GM18873 (cell line): ENCODE measurements around the gene NRG2.

Experiments
- ATAC-seq: cut with Tn5 transposase; IDR thresholded peaks from one replicate; pipeline ENCODE4 v1.9.1; 2021; ENCODE audit warnings: mild to moderate bottlenecking, moderate library complexity, moderate number of reproducible peaks; ENCODE audit not compliant: unreplicated experiment, low FRiP score

NRG2 gene

DNA sequence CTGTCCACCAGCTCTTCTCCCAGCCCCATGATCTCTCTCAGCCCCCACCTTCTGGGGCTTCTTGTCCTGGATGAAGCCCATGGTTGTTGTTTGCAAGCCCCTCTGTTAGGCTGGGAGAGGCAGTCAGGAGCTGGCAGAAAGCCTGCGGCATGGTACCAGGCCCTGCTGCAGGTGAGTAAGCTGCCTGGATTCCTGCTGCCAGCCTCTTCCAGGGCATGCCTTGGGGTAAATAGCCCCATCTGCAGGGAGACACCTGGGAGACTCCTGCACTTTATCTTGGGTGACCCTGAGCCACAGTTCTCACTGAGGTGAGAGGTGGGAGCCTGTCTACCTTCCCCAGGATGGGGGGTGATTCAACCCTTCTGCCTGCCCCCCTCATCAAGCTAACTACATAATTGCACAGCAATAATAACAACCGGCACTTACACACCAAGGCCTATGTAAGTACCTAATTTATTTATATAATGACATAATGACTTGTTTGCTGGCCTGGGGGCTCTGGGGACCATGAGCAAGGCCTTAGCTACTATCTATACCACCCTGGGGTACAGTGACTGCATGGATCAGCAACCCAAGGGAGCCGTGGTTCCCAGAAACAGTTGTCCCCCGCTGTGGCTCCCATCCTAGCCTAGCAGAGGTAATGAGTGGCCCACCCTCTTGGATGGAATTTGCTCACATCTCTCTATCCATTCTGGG, 131.5 kb downstream of the NRG2 start:
- ATAC-seq: no peak

DNA sequence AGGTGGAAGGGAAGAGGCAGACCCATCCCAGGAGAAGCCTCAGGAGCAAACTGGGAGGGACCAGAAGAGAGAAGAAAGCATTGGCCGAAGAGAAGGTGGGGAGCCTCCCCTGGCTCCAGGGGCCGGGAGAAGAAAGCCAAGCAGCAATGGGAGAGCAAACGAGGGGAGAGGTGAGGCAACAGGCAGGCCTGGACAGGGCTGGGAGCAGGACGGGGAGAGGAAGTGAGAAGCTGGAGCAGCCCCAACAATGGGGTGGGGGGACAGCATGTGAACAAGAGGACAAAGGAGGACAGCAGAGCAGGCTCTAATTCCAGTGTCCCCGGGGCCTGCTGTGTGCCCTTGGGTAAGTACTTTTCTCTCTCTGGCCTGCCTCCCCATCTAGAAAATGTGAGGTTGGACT, 132.2 kb downstream of the NRG2 start:
- no peak for ATAC-seq

- ATAC-seq: no peak
These were observed 133.1 kb downstream of the NRG2 start for GRCh38 chr5:139910036-139910435.

DNA sequence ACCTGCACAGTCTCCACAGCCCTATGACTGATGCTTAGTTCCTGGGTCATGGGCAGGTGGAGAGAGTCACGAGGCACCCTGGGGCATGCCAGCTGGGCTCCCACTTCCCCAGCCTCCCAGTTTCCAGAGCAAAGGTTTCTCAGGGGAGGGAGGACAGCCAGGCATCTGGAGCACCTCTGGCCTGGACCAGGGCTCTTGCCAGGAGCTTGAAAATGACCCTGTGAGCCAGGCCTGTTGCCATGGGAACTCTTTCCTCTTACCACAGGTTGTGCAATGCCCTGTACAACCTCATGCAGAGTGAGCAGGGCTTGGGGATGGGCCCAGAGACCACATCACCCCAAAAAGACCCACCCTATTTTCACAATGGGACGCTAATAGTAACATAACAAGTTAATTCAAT, 134.3 kb downstream of the NRG2 start:
- no peak for ATAC-seq

- ATAC-seq: no peak
These were observed 136.4 kb downstream of the NRG2 start for GRCh38 chr5:139906661-139907060.

GRCh38 chr5:139904816-139905661, 138.1 kb downstream of the NRG2 start:
- no peak for ATAC-seq

DNA sequence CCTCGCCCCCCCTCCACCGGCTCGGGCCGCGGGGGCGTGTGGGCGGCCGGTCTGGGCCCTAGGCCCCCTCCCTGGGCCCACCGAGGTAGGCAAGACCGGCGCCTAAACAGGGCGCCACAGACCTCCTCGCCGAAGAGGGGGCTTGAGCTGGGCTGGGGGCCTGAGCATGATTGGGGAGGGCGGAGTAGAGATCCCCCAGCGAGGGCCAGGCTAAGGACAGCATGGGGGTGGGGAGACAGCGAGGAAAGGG, 138.6 kb downstream of the NRG2 start:
- no peak for ATAC-seq

DNA sequence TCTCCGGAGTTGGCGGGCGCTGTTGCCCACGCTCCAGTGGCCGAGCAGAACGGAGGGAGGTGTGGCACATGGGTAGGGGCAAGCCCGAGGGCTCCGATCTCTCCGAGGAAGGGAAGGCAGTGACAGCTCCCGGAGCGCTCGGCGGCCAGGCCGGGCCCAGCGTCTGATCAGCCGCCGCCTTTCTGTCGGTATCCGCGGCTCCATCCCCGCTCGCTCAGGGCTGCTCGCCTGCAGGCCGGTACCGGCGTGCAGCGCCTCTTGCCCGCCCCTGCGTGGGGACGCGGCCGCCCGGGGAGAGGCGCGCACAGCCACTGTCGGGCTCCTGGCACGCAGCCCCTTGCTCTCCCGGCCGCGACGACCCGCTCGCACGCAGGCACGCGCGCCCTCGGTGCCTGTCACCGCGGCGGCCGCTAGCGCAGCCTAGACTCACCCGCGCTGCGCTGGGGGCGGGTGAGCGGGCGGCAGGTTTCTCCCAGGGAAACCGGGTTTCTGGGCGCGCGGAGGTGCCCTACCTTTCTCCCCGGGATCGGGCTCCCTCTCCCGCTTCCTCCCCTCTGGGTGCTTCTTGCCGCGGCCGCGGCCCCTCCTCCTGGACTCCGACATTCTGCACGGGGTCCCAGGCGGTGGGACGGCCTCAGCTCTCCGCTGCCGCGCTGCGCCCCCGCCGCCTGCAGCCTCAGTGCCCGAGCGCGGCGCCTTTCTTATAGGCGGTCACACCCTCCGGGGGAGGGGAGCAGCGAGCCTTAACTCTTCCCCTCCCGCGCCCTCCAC, 139.1 kb downstream of the NRG2 start:
- no peak for ATAC-seq

DNA sequence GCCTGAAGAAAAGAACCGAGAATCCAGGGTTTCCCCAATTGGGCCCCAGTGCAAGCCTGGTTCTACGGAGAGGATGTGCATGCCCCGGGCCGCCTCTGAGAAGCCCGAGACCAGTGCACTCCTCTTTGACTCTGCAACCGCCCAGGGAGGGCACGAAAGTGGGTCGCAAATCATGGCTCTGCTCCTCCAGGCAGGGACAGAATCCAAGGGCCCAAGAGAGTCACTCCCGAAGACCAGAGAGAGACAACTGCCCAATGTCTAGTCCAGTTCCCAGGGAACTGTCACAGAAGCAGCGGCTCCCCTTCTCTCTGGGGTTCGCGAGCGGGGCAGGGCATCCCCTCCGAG, 139.7 kb downstream of the NRG2 start:
- no peak for ATAC-seq

GRCh38 chr5:139901986-139902385, 141.1 kb downstream of the NRG2 start:
- ATAC-seq: no peak

GRCh38 chr5:139901251-139901575, 141.9 kb downstream of the NRG2 start:
- no peak for ATAC-seq

- ATAC-seq: no peak
These were observed 142.4 kb downstream of the NRG2 start for GRCh38 chr5:139900546-139901250.

DNA sequence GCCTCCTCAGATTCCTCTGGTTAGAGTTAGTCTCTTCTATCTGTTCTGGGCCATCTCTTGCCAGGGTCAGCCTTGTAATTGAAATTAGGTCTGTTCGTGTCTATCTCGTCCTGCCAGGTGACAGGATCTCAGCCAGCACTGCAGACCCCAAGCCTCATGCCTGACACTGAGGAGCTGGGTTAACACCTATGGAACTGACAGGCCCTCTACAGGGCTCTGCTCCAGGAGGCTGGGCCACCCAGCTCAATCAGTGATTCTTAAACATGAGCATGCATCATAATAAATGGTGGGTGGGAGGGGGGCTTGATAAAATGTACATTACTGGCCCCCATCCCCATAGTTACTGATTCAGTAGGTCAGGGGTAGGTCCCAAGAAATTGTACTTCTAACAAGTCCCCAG, 144.1 kb downstream of the NRG2 start:
- no peak for ATAC-seq

DNA sequence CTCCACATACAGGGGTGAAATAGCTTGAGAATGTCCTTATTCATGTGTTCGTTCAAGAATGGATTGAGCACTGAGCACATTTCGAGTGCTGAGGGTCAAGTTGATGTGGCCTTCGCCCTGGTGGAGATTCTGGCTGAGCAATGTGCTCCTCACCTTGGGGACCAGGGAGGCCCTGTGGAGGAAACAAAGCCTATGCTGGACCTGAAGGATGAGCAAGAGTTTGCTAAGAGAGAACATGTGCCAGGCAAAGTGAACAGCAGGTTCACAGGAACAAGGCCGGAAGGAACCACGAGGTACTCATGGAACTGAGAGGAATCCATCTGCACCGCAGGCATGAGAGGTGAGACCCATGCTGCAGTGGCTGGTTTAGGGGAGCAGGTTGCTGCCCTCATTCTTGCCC, 145.1 kb downstream of the NRG2 start:
- no peak for ATAC-seq

- ATAC-seq: no peak
These were observed 145.8 kb downstream of the NRG2 start for GRCh38 chr5:139897342-139897741.

DNA sequence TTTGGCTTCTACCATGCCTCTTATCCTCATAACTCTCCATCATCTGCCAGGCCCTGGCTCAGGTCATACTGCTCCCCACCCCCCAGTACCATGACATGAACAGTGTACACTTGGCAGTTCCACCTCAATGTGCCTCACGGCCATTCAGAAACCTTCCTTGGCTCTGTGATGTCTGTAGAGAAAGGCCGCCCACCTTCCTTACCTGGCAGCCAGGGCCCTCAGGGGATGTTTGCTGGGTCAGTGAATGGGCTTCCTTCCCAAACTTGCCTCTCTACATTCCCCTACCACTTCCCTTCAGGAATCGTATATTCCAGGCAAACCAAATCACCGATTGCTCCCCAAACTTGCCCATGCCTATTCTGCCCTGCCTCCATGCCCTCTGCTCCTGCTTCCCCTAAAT, 146.4 kb downstream of the NRG2 start:
- no peak for ATAC-seq

- no peak for ATAC-seq
These were observed 147.5 kb downstream of the NRG2 start for GRCh38 chr5:139895647-139896046.

DNA sequence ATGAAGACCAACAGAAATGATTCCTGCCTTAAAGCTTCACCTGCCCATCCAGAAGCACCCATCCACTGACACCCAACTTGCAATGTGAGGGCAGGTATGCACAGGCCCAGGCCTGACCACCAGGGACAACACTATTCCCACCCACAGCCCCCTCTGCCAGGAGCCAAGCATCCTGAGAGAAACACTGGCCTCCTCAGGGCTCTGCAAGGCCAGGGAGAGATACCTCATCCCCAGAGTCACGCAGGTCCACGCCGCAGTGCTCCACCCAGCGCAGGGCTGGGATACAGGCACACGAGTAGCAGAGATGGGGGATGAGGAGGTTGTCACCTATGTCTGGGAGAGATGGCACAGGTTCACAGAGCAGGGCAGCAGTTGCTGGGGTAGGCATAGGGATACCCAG, 148.1 kb downstream of the NRG2 start:
- no peak for ATAC-seq

- ATAC-seq: no peak
These were observed 149.2 kb downstream of the NRG2 start for GRCh38 chr5:139893873-139894272.

DNA sequence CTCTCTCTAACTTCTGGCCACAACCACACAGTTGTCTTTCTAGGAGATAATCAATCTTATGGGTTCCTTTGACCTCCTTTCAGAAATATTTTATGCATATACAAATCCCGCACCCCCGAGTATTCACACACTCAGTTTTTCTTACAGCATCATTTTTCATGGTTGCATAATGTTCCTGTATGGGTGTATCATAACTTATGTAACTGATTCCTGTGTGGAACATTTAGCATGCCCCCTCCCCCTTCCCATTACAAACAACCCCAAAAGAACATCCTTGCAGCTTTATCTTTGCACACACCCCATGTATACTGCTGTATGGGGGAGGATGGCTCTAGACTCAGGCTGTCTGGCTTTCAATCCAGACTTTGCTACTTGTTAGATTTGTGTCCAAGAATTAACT, 153.7 kb downstream of the NRG2 start:
- ATAC-seq: no peak

GRCh38 chr5:139888370-139888769, 154.7 kb downstream of the NRG2 start:
- no peak for ATAC-seq
